Peyer's patch (tissue), 4 donors: ENCODE data around the gene KRTAP10-6.

ENCODE experiments used
- POLR2A ChIP-seq, 2 donors: fragments of 450-650 bp; IDR thresholded peaks; one replicate each; pipeline ENCODE4 v1.5.1; 2017; ENCODE audit warnings: antibody characterized with exemption in 2 of 2, mild to moderate bottlenecking in 2 of 2, moderate library complexity in 2 of 2
- TF ChIP-seq, protein P1 (sequence below), 6 experiments: fragments of 450-650 bp in 4 of 6; fragments of 200-600 bp in 2 of 6; sonication (generic) in 1 of 6; IDR thresholded peaks; one replicate each; pipeline ENCODE4 v1.5.1; 2017 to 2019; ENCODE audit warnings: antibody characterized with exemption in 6 of 6, mild to moderate bottlenecking in 3 of 6, moderate library complexity in 1 of 6

DNA sequence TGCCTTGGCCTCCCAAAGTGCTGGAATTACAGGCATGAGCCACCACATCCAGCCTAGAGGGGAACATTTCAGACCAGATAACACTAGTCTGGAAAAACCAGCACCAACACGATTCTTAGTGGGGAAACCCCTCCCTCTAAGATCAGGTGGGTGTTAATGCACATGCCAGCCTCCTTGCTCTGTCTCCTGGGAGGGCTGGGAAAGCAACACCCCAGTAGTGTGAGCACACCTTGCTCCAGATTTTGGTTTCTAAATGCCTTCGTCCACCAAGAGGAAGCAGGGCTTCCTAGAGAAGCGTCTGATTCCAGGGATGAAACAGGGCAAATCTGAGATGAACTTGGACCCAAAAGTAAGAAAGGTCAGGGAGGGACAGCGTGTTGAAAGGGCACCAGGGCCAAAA, 21.0 kb downstream of the KRTAP10-6 start:
- TF ChIP-seq, protein P1, sequence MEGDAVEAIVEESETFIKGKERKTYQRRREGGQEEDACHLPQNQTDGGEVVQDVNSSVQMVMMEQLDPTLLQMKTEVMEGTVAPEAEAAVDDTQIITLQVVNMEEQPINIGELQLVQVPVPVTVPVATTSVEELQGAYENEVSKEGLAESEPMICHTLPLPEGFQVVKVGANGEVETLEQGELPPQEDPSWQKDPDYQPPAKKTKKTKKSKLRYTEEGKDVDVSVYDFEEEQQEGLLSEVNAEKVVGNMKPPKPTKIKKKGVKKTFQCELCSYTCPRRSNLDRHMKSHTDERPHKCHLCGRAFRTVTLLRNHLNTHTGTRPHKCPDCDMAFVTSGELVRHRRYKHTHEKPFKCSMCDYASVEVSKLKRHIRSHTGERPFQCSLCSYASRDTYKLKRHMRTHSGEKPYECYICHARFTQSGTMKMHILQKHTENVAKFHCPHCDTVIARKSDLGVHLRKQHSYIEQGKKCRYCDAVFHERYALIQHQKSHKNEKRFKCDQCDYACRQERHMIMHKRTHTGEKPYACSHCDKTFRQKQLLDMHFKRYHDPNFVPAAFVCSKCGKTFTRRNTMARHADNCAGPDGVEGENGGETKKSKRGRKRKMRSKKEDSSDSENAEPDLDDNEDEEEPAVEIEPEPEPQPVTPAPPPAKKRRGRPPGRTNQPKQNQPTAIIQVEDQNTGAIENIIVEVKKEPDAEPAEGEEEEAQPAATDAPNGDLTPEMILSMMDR (IDR thresholded peaks at IDR 0.05), result no peak
- TF ChIP-seq POLR2A (IDR thresholded peaks at IDR 0.05), result no peak
